HT-29 (cell line): Measurements from ENCODE around the gene MYH9. TPM values are rescaled to one million over a fixed set of nuclear protein-coding genes. Genes with fewer than 3 reads are reported as not detected.

Experiments
- DNase-seq: peaks from one replicate; pipeline ENCODE4 v3.0.0-alpha.2; 2015; ENCODE audit warnings: low spot score
- total RNA-seq: library from RNA; depleted of rRNA; stranded (reverse); fragments of >200 nt; shearing (Covaris generic); gene quantifications from 2 replicates; pipeline ENCODE4 v1.2.3, GENCODE V29; 2014

MYH9 gene
- total RNA-seq, 1 experiment from 2014 or later = 259 TPM

- DNase-seq = no peak
Observed at GRCh38 chr22:36351921-36352802, 35.6 kb downstream of the MYH9 start.

- DNase-seq = no peak
Observed at GRCh38 chr22:36350751-36351594, 36.8 kb downstream of the MYH9 start.

- DNase-seq = no peak
Observed at GRCh38 chr22:36349726-36350125, 38.0 kb downstream of the MYH9 start.

- no peak for DNase-seq
Observed at GRCh38 chr22:36348760-36349159, 39.0 kb downstream of the MYH9 start.

- DNase-seq = no peak
Observed at GRCh38 chr22:36347094-36347493, 40.7 kb downstream of the MYH9 start.

- DNase-seq = no peak
Observed at GRCh38 chr22:36344106-36344827, 43.5 kb downstream of the MYH9 start.

GRCh38 chr22:36343720-36344105 is 44.1 kb downstream of the MYH9 start:
- DNase-seq = no peak

GRCh38 chr22:36343070-36343719 is 44.6 kb downstream of the MYH9 start:
- no peak for DNase-seq

- DNase-seq = no peak
Observed at GRCh38 chr22:36341640-36342041, 46.1 kb downstream of the MYH9 start.

GRCh38 chr22:36340621-36341020 is 47.1 kb downstream of the MYH9 start:
- no peak for DNase-seq

GRCh38 chr22:36339171-36340065 is 48.3 kb downstream of the MYH9 start:
- DNase-seq = no peak

GRCh38 chr22:36337365-36338130 is 50.2 kb downstream of the MYH9 start:
- DNase-seq = no peak

GRCh38 chr22:36336246-36337182 is 51.3 kb downstream of the MYH9 start:
- DNase-seq = no peak

GRCh38 chr22:36335621-36336020 is 52.1 kb downstream of the MYH9 start:
- DNase-seq = no peak

- DNase-seq = no peak
Observed at GRCh38 chr22:36334821-36335603, 52.8 kb downstream of the MYH9 start.

GRCh38 chr22:36334081-36334820 is 53.5 kb downstream of the MYH9 start:
- DNase-seq = peak; percentile 43

GRCh38 chr22:36333644-36334043 is 54.1 kb downstream of the MYH9 start:
- peak; percentile 77 for DNase-seq
